HUDEP-2 (cell line): ENCODE data around the gene ANGPTL2.

Source experiments
- DNase-seq, 76 experiments: peaks; one replicate each; lab custom pipeline; 2025; ENCODE audit not compliant: unreplicated experiment in 76 of 76; lab: John Stamatoyannopoulos, UW

Gene ANGPTL2

GRCh38 chr9:127121628-127122175 lies 733 bp downstream of the ANGPTL2 start:
- no peak for DNase-seq

- DNase-seq, result no peak
Measured at GRCh38 chr9:127119320-127119709, 3.1 kb downstream of the ANGPTL2 start.

GRCh38 chr9:127118597-127119319 lies 3.7 kb downstream of the ANGPTL2 start:
- DNase-seq, result no peak

- no peak for DNase-seq
Measured at GRCh38 chr9:127117801-127118200, 4.6 kb downstream of the ANGPTL2 start.

GRCh38 chr9:127116957-127117356 lies 5.5 kb downstream of the ANGPTL2 start:
- no peak for DNase-seq

GRCh38 chr9:127116088-127116726 lies 6.2 kb downstream of the ANGPTL2 start:
- no peak for DNase-seq

GRCh38 chr9:127114606-127115005 lies 7.8 kb downstream of the ANGPTL2 start:
- DNase-seq, result no peak

- no peak for DNase-seq
Measured at GRCh38 chr9:127113191-127113972, 9.1 kb downstream of the ANGPTL2 start.

- no peak for DNase-seq
Measured at GRCh38 chr9:127112735-127113161, 9.7 kb downstream of the ANGPTL2 start.

- DNase-seq, result no peak
Measured at GRCh38 chr9:127112056-127112455, 10.4 kb downstream of the ANGPTL2 start.

- DNase-seq, result no peak
Measured at GRCh38 chr9:127109212-127109711, 13.2 kb downstream of the ANGPTL2 start.

- DNase-seq, result no peak
Measured at GRCh38 chr9:127107929-127108876, 14.2 kb downstream of the ANGPTL2 start.

- DNase-seq, result no peak
Measured at GRCh38 chr9:127107171-127107928, 15.1 kb downstream of the ANGPTL2 start.

- DNase-seq, result no peak
Measured at GRCh38 chr9:127106466-127106855, 16.0 kb downstream of the ANGPTL2 start.

GRCh38 chr9:127105805-127106465 lies 16.5 kb downstream of the ANGPTL2 start:
- no peak for DNase-seq

GRCh38 chr9:127104581-127105311 lies 17.7 kb downstream of the ANGPTL2 start:
- no peak for DNase-seq

- no peak for DNase-seq
Measured at GRCh38 chr9:127102788-127103187, 19.6 kb downstream of the ANGPTL2 start.

GRCh38 chr9:127102176-127102575 lies 20.3 kb downstream of the ANGPTL2 start:
- DNase-seq, result no peak
